GM21381 (cell line): ENCODE results near the gene TMOD1.

Experiments
- ATAC-seq: cut with Tn5 transposase; IDR thresholded peaks from one replicate; pipeline ENCODE4 v1.9.1; 2021; ENCODE audit warnings: mild to moderate bottlenecking, moderate library complexity; ENCODE audit not compliant: unreplicated experiment

TMOD1 gene

GRCh38 chr9:97516111-97516510, 14.6 kb downstream of the TMOD1 start:
- no peak for ATAC-seq

- ATAC-seq: no peak
Observed at GRCh38 chr9:97517331-97518089, 16.0 kb downstream of the TMOD1 start.

- no peak for ATAC-seq
Observed at GRCh38 chr9:97518166-97518908, 16.9 kb downstream of the TMOD1 start.

GRCh38 chr9:97518909-97519307, 17.4 kb downstream of the TMOD1 start:
- no peak for ATAC-seq

GRCh38 chr9:97519441-97519970, 18.0 kb downstream of the TMOD1 start:
- no peak for ATAC-seq

GRCh38 chr9:97521576-97522333, 20.3 kb downstream of the TMOD1 start:
- ATAC-seq: no peak

- no peak for ATAC-seq
Observed at GRCh38 chr9:97524424-97524823, 23.0 kb downstream of the TMOD1 start.

GRCh38 chr9:97525451-97525850, 24.0 kb downstream of the TMOD1 start:
- ATAC-seq: no peak

- no peak for ATAC-seq
Observed at GRCh38 chr9:97526895-97527575, 25.6 kb downstream of the TMOD1 start.

- no peak for ATAC-seq
Observed at GRCh38 chr9:97527626-97528528, 26.4 kb downstream of the TMOD1 start.

- ATAC-seq: no peak
Observed at GRCh38 chr9:97528529-97529230, 27.2 kb downstream of the TMOD1 start.

GRCh38 chr9:97529363-97530076, 28.1 kb downstream of the TMOD1 start:
- ATAC-seq: peak; percentile 83

- ATAC-seq: no peak
Observed at GRCh38 chr9:97531888-97532376, 30.5 kb downstream of the TMOD1 start.

GRCh38 chr9:97534185-97534584, 32.7 kb downstream of the TMOD1 start:
- ATAC-seq: no peak

GRCh38 chr9:97534961-97535594, 33.6 kb downstream of the TMOD1 start:
- no peak for ATAC-seq

GRCh38 chr9:97535771-97536170, 34.3 kb downstream of the TMOD1 start:
- no peak for ATAC-seq

- ATAC-seq: no peak
Observed at GRCh38 chr9:97536480-97536879, 35.0 kb downstream of the TMOD1 start.

GRCh38 chr9:97543561-97543960, 42.1 kb downstream of the TMOD1 start:
- ATAC-seq: no peak
